ENCODE data around the gene STAM.

Gene STAM

DNA sequence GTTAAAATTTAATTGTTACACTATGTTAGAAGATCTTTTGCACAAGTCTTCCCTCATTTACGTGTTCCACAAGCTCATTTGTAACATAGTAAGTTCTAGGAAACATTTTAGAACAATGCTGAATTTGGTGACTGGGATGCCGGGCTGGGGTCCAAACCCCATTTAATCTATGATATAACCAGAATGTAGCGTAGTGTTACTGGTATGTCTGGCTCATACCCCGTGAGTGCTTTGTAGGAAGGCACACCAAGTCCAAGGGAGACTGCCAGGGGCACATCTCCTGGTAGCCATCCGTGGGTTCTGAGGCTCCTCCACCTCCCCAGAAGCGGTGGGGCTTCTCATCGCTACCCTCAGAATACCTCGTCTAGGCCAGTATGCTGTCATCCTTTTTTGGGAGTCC, 86.7 kb downstream of the STAM start:
- no peak for DNase-seq (ENCODE audit: low read depth in 2 of 2)

DNA sequence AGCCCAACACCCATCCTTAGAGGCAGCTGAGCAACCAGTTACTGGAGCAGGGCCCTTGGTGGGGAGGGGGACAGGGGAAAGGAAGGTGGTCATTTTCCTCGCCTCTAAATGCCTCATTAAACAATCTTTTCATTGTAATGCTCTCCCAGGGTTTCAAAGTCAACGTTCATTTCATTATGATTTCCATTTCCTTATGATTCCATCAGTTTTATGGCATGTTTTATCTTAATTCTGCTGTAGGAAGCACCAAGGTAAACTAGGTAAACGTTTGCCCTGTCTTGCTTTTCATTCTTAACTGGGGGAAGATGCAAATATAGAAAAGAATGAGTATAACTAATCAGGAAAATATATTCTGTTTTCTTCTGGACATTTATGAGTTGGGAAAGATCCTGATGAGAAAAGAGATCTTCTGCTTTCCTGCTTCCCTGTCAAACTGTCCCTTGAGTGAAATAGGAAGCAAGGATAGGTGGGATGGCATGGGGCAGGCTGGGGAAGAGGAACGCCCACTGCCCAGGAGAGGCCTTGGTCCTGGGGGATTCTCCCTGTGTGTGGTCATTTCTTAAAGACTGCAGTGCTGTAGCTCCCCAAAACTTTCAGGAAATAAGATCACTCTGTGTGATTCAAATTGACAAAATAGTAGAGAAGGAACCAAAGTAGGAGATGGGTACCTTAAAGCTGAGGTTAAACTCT, 87.5 kb downstream of the STAM start:
- no peak for DNase-seq (ENCODE audit: low read depth in 2 of 2)

DNA sequence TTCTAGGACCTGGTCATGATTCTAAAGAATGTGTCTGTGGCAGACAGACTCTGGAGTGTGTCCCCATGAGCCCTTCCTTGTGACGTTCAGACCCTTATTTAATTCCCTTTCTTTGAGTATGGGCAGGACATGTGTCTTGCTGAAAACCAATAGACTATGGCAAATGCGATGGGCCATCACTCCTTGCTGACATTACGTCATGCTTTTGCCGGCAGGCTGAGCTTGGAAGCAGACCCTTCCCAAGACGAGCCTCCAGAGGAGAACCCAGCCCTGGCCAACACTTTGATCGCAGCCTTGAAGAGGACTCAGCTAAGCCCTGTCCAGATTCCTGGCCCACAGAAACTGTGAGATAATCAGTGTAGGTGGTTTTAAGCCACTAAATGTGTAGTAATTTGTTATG, 89.7 kb downstream of the STAM start:
- no peak for DNase-seq (ENCODE audit: low read depth in 2 of 2)

DNA sequence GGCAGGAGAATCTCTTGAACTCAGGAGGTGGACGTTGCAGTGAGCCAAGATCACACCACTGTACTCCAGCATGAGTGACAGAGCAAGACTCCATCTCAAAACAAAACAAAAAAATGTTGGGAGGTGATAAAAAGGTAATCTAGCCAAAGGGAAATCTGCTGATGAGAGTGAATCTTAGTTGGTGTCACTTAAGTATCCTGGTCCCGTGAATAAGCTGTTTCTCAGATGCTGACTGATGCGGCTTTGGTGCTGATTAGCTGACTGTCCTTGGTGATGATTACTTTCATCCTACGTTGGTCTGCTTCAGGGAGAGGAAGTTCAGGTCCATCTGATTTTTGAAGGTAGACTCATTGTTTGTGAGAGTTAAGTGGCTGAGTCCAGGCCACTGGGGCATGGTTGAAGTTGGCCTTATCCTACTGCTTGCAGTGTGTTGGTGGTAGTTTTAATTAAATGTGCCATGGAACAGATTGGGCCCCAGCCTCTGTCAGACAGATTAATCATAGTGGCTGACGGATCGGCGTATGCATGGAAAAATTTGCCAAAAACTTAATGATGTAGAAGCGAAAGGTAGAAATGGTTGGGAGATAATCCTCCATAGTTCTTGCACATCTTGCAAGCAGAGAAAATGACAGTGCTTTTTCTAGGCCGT, 90.6 kb downstream of the STAM start:
- no peak for DNase-seq (ENCODE audit: low read depth in 2 of 2)

DNA sequence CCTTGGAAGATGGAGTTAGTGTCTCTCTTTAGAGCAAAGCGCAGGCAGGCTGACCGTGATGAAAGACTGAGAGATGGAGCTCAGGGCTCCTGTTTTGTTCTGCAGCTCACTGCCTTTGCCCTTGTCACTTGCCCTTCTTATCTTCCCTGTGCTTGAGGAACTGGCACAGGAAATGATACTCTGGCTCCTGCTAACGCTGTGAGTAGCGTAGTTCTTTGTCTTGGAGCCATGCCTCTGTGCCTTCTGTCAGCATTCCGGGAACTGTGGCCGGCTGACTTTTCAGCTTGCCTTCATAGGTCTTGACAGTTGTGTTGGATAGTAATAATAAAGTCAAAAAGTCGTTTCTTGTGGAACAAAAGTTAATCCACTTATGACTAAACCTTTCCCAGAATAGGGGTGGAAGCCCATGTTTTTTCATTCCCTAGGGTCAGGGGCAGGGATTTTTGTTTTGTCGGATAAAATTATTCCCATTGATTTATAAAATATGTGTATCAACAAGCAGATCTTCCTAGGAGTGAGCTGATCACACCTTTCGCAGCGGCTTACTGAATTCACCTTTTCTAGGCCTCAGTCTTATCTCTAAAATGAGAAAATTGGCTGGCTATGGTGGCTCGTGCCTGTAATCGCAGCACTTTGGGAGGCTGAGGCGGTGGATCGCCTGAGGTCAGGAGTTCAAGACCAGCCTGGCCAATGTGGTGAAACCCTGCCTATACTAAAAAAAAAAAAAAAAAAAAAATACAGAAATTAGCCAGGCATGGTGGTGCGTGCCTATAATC, 91.4 kb downstream of the STAM start:
- no peak for DNase-seq (ENCODE audit: low read depth in 2 of 2)

DNA sequence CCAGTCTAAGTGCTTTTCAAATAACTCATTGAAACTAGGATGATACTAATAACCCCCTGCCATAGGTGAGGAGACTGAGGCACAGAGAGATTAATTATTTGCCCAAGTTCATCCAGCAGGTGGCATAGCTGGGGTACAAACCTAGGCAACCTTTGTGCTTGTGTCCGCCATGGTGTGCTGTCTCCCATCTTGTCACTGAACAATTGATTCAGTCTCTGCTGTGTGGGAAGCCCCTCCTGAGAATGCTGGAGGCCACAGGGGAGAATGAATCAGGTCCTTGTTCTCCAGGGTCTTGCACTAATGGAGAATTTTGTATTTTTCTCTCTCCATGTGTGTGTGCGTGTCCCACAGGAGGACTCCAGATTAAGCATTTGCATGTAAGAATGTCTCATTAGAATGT, 92.3 kb downstream of the STAM start:
- no peak for DNase-seq (ENCODE audit: low read depth in 2 of 2)

DNA sequence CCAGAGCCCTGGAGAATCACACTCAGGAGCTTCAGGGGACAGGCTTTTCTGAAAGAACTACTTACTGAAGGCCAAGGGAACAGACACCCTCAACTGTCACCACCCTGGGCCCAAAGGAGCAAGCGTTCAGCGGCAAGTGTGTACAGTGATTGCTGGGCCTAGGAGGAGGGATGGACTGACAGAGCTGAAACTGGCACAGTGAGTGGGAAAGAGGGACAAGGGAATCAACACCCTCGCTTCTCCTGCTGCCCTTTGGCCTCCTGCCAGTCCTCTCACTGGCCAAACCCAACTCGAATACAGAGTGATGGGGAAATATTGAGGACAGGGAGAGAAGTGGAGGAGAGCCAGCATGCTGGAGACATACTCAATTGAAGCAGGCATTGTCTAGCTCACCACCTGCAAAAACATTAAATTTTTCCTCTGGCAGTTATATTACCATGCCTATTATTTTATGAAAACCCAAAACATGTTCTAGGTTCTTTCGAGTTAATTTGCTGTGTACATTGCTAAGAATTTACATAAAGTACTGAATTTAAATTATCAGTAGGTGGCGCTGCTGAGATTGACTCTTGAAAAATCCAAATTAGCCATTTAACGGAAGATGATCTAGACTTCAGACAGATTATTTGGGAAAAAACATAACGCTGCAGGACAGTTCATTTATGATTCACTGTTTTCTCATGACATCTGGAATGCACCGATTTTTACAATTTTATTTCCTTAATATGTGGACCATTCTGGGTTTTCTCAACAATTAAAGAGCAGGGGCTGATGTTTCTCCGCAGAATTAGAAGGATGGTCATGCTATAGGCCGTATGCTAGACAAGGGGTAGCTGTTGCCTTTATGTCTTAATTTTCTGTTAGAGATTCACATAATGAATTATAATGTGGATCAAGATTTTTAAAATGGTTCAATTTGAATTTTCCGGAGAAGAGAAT, 93.3 kb downstream of the STAM start:
- no peak for DNase-seq (ENCODE audit: low read depth in 2 of 2)

DNA sequence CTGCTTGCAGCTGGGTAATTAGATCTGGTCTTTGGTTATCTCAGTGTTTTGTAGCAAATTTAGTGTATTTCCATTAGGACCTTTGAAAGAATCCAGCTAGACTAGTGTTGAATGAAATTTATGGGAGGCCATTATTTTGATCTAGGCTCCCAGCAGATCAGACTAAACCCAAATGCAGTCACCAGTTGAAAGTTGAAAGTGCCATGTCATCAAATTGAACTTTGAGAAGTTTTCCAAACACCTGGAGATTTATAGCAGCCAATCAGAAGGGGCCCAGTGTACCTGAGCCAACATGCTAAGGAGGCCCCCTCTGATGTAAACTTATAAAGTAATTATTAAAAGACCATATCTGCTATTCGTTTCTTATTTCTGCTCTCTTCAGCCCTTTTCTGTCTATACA, 96.7 kb downstream of the STAM start:
- DNase-seq (ENCODE audit: low read depth in 2 of 2): no peak

DNA sequence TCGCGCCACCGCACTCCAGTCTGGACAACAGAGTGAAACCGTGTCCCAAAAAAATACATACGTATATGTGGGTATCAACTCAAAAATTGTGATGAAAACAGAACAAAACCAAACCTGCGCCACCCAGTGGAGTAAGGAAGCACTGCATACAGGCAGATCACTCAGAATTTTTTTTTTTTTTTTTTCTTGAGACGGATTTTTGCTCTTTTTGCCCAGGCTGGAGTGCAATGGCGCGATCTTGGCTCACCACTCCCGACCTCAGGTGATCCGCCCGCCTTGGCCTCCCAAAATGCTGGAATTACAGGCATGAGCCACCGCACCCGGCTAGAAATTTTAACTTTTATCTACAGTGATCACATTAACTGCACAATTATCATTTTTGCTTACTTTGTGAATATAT, 99.0 kb downstream of the STAM start:
- DNase-seq (ENCODE audit: low read depth in 2 of 2): peak; percentile 35 to 60

DNA sequence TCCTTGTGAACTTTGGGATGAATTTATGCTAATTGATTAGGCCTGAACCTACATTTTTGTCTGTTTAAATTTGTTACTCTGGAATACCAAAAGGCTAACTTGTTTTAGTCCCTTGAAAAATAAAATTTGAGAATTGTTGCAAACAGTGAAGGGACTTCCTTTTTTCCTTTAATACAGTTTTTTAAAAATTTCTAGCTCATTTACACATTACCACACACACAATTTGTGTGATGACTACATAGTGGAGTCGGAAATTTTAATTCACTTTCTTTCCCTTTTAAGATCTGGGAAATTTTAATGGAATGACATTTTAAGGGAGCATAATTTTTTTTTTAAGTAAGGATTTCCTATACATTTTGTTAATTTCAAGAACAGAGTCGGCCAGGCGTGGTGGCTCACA, 99.5 kb downstream of the STAM start:
- DNase-seq (ENCODE audit: low read depth in 2 of 2): no peak

DNA sequence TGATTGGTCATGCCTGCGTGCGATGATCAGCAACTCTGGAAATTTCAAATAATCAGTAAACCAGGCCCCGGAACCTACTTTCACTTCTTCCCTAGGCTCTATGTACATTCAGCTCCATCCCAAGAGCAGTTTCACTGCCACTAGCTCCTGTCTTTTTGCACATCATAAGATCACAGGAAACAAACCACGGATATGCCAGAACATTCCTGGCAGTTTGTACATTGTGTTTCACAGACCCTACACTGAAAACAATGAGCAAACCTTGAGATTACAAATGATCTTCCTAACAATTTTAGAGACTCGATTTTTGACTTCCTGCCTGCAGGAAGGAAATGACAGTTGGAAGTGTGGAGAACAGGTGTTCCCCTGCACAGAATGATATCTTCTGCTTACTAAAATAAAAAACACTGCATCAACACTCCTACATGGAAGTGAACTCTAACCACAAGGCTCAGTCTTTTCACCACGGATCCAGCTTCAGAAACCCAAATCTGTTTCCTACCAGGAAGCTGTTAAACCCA, 100.5 kb downstream of the STAM start:
- DNase-seq (ENCODE audit: low read depth in 2 of 2): no peak

DNA sequence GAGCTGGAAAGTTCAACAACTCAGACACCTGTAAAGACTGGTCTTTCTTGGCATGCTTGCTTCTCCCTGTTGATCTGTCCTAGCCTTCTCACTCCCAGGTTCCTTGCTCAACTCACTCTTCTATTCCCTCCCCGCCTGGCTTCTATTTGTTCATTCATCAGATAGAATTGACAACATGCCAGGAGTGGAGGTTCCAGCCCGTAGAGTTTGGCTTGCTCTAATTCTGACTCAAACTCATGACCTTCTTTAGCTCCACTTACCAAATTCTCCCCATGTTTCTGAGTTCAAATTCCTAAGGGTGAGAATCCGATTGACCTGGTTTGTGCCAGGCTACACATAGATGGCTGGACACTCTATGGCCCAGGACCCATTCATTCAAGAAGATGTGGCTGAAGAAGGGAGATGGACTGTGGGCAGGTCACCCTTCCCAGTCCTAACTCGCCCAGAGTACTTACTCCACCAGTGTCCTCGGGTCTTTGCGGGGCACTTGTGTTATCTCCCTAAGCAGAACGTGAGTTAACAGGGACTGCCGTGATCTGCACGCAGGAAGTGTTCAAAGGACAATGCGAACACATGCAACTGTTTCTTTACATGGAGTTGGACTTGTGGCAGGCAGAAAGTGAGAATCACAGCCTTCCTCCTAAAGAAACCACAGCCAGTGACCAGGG, 104.1 kb downstream of the STAM start:
- no peak for DNase-seq (ENCODE audit: low read depth in 2 of 2)

DNA sequence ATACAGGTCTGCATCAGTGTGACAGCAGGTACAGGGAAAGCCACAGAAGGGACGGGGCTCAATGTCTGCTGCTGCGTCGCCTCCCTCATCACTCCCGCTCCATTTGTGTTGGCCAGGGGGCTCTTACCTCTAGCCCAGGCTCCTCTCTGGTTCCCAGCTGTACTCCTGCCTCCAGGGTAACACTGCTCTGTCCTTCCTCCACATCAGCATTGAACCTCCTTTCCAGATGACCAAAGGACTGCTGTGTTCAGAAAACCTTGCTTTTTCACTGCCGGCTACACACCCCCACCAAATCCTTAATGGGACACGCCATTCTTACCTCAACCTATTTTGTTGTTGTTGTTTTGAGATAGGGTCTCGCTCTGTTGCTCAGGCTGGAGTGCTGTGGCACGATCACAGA, 105.9 kb downstream of the STAM start:
- no peak for DNase-seq (ENCODE audit: low read depth in 2 of 2)

DNA sequence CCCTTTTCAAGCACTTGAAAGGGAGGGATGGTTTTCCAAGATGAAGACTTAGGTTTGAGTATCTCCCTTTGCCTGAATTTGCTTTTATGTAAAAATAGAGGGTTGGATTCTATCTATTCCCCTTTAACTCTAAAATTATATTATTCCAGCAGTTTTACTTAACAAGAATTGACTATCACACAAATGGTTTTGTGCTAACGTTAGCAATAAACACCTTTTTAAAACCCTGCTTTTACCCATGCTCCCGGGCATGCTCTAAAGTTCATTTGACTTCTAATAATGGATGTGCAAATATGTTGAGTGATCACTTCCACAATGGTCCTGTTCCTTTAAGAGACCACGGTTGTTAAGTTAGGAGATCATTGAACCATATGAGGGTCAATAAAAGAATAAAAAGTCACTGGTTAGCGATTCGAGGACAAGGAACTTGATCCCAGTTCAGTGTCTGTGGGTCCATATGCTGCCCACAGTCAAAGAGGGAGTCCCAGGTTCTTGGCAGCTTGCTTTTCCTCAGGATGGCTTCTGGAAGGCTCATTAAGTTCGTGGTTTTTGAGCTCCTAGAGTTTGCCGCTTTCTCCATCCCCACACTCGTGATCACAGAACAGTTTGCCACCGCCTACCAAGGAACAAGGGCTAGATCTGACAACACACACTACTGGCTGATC, 108.0 kb downstream of the STAM start, which contains the start of gene TMEM236:
TSS of gene TMEM236 (plus strand) at position 421 of the 665 bp plus-strand sequence. CDS start at position 516, 95 bp downstream.
- no peak for DNase-seq (ENCODE audit: low read depth in 2 of 2)

DNA sequence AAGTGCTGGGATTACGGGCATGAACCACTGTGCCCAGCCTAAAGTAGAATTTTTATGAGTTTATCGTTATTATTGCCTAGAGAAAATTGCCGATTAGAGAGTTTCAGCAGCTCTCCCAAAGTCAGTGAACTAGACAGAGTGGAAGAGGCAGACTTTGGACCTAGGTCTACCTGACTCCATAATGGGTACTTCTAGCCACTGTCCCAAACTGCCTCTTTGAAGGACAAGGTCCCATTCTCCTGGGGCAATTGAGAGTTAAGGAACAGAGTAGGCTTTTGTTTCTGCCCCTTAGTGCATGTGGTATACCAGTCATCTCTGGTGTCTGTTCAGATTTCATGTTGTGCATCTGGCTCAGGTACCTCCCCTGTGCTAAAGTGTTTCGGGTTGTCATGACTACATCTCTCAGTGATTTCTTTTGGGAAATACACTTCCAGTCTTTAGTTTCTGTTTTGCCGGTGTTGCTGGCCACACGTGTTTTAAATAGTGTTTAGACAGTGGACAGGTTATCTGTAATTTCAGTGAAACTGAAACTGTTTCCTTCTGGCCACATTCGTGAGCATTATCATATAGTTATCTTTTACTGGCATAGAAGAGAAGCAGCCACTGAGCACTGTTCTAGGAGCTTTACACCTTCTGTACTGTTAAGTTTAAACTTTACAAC, 112.7 kb downstream of the STAM start:
- DNase-seq (ENCODE audit: low read depth in 2 of 2): no peak

DNA sequence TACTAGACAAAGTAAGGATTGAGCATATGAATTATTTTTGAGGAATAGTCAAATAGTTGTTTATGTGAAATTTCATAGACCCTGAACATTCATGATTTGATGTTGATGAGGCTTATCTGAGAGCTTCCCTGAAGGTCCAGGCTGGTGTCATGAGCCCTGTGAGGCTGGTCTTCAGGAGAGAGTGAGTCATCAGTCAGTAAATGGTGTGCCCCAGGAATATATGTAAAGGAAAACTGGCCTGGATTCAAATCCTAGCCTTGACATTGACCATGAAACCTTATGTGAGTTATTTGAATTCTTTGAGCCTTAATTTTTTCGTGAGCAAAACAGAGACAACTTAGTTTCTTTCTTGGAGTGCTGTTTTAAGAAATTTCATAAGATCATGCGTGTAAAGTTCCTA, 114.2 kb downstream of the STAM start:
- no peak for DNase-seq (ENCODE audit: low read depth in 2 of 2)

DNA sequence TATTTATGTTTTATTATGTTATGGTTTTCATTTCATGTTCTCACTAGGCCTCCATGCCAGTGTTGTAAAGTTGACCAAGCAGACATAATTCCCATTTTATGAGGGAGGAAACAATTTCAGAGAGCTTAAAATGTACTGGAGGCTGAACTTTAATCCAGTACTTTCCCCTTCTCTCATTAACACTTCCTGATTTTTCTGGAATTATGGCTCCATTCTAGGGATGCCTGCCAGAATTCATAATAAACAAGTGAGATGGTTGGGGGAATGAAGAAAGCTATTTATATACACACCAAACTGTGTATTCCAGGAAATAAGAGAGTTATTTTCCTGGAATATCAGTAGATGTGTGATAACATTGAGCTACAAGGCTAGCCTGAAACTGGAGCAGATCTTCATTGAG, 114.9 kb downstream of the STAM start:
- no peak for DNase-seq (ENCODE audit: low read depth in 2 of 2)

DNA sequence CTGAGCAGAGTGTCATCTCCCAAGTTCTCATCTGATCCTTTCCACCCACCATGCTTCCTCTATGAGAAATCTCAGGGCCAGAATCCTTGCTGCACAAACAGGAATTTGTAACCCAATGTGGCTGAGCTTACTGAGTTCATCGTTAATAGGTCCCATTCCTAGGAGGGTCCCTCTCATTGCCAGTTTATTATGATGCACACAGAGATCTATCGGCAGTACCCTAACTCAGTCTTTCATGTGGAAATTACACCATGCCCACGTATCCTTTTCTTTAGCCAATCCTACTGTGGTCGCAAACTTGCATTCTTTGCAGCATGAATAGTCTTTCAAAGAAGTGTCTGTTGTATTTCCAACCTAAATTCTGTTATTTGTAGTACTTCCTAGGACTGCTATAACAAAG, 120.2 kb downstream of the STAM start:
- DNase-seq (ENCODE audit: low read depth in 2 of 2): no peak

DNA sequence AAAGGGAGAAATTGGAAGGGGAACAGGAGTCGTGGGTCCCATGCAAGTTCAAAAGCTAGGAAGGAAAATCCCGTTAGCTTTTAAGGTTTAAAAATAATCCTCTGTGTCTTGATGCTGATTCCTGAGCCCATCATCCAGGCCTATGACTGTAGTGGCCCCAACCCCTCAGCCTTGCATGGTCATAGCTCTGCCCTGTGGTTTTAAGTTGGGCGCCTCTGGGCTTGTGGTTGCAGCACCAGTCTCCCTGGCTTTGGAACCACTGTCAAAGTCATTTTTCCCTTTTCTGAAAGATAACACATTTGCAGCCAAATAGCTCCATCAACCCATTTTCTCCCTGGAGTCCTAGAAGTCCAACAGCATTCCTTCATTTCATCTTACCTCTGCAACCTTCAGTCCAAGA, 121.7 kb downstream of the STAM start:
- DNase-seq (ENCODE audit: low read depth in 2 of 2): no peak

Data from stimulated activated CD8-positive, alpha-beta memory T cell treated with anti-CD3 and anti-CD28 coated beads, Interleukin-7, amount 100 ng/mL, for 1 hour (primary cell).